Left lobe of liver (tissue), 2 donors: ENCODE measurements around the gene SSU72. TPM values are rescaled to one million over a fixed set of nuclear protein-coding genes. Genes with fewer than 3 reads are reported as not detected.
A peak's percentile ranks its signal among the peaks of the same experiment; 100 is the strongest.

Source experiments
- ATAC-seq: fragments of 200-7000 bp; cut with Tn5 transposase; one replicate; pipeline ENCODE4 v1.9.1; 2020; ENCODE audit warnings: mild to moderate bottlenecking, moderate library complexity
- DNase-seq: peaks from one replicate; pipeline ENCODE4 v3.0.0-alpha.2; 2020; ENCODE audit warnings: low spot score
- total RNA-seq: library from RNA; stranded (reverse); gene quantifications from one replicate; pipeline ENCODE4 v1.2.1, GENCODE V29; 2021
- donor health status: DM: no; HTN: no; CAD: no; lungs with moderate emphysema.
- donor health status: DM: no; HTN: yes; CAD: no.

Gene SSU72
- total RNA-seq, result 65.4 TPM

- peak; percentile 85 for ATAC-seq
- DNase-seq, result peak; percentile 92
Measured at GRCh38 chr1:1574721-1575537, at the start of gene SSU72. SSU72 (minus strand) TSS chr1:1574863; CDS start chr1:1574557, 306 bp downstream.

GRCh38 chr1:1623631-1624442 lies 49.2 kb upstream of the SSU72 start:
- DNase-seq (no peak), ATAC-seq (no peak)

- no peak for ATAC-seq
Measured at GRCh38 chr1:1623181-1623630, 48.5 kb upstream of the SSU72 start.

GRCh38 chr1:1622788-1623094 lies 48.1 kb upstream of the SSU72 start:
- DNase-seq, result no peak
- ATAC-seq, result no peak

More at GRCh38 chr1:1623181-1623630, 48.5 kb upstream of the SSU72 start:
- DNase-seq, result no peak

DNA sequence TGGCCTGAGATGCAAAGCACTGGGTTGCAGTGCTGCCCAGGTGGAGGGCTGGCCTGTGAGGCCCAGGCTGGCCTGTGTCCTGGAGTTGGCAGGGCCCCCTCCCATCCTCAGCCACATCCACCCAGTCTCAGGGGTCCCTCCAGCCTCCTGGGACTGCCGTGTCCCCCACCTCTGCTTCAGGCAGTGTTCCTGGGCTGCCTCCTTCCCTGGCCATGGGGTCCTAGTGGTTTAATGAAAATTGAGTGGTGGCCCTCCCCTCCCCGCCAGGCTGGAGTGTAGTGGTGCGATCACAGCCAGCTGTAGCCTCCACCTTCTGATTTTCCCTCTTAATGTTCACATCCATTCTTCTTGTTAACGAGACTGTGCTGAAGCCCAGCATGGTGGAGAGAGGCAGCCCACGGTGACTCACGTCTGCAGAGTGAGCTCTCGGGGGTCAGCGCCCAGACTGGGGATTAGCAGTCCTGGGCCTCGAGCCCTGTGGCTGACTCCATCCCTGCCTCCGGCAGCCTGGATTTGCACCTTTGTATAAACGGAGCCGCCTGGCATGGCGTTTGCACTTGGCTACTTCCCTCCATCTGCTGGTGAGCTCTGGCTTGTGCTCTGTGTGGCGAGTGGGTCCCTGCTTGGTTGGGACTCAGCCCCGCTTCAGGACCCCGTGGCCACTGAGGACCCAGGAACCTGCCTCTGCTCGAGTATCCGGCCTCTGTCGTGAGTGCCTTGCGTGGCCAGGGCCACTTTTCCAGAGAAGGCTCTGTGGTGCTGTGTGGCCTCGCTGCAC lies 47.5 kb upstream of the SSU72 start:
- DNase-seq, result no peak
- no peak for ATAC-seq

GRCh38 chr1:1621173-1622009 lies 46.7 kb upstream of the SSU72 start:
- DNase-seq (no peak), ATAC-seq (no peak)

GRCh38 chr1:1620433-1621139 lies 45.9 kb upstream of the SSU72 start:
- no peak for DNase-seq
- ATAC-seq, result no peak

DNA sequence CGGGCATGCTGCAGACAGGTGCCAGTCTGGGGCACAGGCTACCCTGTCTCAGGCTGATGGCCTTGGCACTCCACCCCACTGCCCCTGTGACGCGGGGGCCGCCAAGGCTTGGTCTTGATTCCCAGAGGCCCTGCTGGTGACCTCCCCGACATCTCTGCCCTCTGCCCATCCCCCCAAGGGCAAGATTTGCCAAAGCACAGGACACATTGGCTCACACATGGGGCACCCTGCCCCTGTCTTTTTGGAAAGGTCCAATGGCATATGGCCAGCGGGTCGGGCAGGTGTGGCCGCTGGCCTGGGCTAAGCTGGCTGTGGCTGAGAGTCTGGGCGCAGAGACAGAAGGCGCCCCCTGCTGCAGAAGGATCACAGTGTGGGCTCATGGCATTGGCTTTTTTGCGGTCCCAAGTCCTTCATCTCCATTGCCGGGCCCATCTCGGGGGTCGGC lies 45.3 kb upstream of the SSU72 start:
- DNase-seq, result peak; percentile 88
- ATAC-seq, result peak; percentile 52

GRCh38 chr1:1618396-1619068 lies 43.9 kb upstream of the SSU72 start:
- no peak for DNase-seq
- no peak for ATAC-seq

GRCh38 chr1:1617925-1618324 lies 43.3 kb upstream of the SSU72 start:
- no peak for DNase-seq
- no peak for ATAC-seq

DNA sequence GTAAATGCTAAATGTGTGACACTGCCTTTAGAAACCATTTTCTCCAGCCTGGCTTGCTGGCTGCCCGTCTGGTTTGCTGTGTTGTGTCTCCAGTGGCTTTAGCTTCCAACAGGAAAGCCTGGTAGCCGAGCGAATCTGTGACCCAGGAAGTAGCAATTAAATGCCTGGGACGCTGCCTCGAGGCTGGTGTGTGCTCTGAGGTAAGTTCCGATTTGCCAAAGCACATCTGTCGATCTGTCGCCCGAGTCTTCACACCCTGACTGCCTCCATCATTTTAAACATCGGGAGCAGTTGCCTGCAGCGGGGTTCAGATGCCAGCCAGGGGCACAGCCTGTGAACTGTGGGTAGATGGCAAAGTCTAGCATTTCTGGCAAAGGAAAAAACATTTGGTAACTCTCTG lies 42.9 kb upstream of the SSU72 start:
- ATAC-seq (no peak), DNase-seq (no peak)

GRCh38 chr1:1616838-1617237 lies 42.2 kb upstream of the SSU72 start:
- no peak for DNase-seq

GRCh38 chr1:1616045-1616790 lies 41.6 kb upstream of the SSU72 start:
- ATAC-seq, result peak; percentile 44

More at GRCh38 chr1:1616838-1617237, 42.2 kb upstream of the SSU72 start:
- ATAC-seq, result no peak

GRCh38 chr1:1615256-1616044 lies 40.8 kb upstream of the SSU72 start, which contains the start of gene MIB2:
MIB2 (plus strand) TSS chr1:1615500; CDS start chr1:1623453, 7,953 bp downstream.
- peak; percentile 98 for DNase-seq
- ATAC-seq, result peak; percentile 87

More at GRCh38 chr1:1616045-1616790, 41.6 kb upstream of the SSU72 start:
- peak; percentile 70 for DNase-seq

GRCh38 chr1:1614954-1615255 lies 40.2 kb upstream of the SSU72 start:
- ATAC-seq (no peak), DNase-seq (no peak)

DNA sequence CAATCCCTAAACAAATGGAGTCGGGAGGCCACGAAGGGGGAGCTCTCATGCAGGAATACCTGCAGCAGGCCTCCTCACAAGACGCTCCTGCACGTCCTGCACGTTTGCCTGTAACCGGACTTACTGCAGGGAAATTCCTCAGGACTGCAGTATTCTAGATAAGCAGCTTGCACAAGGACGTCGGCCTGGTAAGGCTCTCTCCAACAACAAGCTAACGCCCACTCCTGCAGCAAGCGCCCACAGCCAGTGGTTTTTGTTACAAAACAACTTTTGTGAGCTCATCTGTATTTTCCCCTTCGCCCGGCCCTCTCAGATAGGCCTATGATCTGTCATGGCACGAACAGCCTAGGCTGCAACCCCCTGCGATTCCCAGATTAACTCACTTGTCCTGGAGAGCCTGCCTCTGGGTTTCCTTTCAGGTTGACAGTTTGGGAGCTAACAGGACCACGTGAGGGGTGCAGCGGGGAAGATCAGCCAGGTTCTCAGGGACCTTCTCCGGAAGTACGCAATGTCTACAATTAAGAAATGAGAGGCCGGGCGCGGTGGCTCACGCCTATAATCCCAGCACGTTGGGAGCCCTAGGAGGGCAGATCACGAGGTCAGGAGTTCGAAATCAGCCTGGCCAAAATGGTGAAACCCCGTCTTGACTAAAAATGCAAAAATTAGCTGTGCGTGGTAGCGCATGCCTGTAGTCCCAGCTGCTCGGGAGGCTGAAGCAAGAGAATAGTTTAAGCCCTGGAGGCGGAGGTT lies 39.7 kb upstream of the SSU72 start:
- DNase-seq, result no peak
- ATAC-seq, result peak; percentile 19
